Measurements from ENCODE around the gene DISC1. TPM values are rescaled to one million over a fixed set of nuclear protein-coding genes. Genes with fewer than 3 reads are reported as not detected.

The DISC1 gene
- total RNA-seq, 1 experiment from 2014 or later, result 1.8 TPM

DNA sequence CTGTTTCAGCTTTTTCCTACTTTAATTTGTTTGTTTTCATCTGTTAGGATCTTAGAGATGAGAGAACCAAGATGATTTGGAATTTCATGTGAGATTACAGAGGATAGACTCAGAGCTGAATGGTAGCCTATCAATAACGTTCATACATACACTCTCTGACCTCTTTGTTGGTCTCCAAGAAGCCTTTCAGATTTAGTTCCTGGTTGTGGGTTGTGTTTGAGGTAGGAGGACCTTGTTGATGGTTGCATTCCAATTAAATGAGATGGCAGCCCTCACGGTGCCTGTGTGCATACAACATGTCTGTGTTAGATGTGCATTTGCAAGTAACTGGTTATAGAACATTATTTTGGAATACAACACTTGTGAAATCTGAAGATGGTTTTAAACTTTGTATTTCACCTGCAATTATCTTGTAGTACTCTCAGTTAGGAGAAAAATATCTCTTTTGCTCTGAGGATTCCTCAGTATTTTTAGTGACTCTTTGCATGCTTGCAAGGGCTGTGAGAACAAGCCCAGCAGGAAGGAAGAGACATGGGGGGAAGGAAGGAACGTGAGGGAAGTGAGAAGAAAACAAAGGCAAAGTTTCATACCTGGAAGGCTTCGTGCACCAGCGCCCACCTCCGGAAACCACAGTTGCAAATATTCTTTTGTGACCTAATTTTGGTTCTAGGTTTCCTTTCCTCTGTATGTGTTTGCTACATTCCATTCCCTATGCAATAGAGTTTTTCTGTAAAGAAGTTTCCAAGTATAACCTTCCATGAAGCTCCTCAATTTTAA is 291.8 kb downstream of the DISC1 start:
- peaks cover 10% of the 10 kb centered on the region for H3K4me1 ChIP-seq (ENCODE audit: insufficient read depth, low read length, poor library complexity, severe bottlenecking)
- intact Hi-C loops (cut with micrococcal nuclease; ENCODE audit: unreplicated experiment), result no loop called here
- CTCF ChIA-PET, result no interaction called here
- H3K36me3 ChIP-seq (ENCODE audit: insufficient read depth, low read length, poor library complexity, severe bottlenecking), result no peaks in the 10 kb centered on the region
- no TSS peak for BruUV-seq (replicated peaks)
- H3K4me3 ChIP-seq (ENCODE audit: low read depth, low read length, poor library complexity, severe bottlenecking), result no peak overlapping the region
- DNase-seq (ENCODE audit: low spot score), result no peak
- TF ChIP-seq, protein P1, sequence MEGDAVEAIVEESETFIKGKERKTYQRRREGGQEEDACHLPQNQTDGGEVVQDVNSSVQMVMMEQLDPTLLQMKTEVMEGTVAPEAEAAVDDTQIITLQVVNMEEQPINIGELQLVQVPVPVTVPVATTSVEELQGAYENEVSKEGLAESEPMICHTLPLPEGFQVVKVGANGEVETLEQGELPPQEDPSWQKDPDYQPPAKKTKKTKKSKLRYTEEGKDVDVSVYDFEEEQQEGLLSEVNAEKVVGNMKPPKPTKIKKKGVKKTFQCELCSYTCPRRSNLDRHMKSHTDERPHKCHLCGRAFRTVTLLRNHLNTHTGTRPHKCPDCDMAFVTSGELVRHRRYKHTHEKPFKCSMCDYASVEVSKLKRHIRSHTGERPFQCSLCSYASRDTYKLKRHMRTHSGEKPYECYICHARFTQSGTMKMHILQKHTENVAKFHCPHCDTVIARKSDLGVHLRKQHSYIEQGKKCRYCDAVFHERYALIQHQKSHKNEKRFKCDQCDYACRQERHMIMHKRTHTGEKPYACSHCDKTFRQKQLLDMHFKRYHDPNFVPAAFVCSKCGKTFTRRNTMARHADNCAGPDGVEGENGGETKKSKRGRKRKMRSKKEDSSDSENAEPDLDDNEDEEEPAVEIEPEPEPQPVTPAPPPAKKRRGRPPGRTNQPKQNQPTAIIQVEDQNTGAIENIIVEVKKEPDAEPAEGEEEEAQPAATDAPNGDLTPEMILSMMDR (conservative IDR thresholded peaks at IDR 0.05; ENCODE audit: low read depth, low read length), result no peak
- TF ChIP-seq EZH2 (IDR thresholded peaks at IDR 0.05; ENCODE audit: borderline replicate concordance, low read depth, low read length, poor library complexity, severe bottlenecking), result no peak
- POLR2A ChIA-PET (ENCODE audit: low non-redundant PET), result no interaction called here
- no peak overlapping the region for H3K27ac ChIP-seq (ENCODE audit: low read depth, low read length, poor library complexity, severe bottlenecking)
- H3K27me3 ChIP-seq (replicated peaks; ENCODE audit: insufficient read depth, low read depth, low read length, poor library complexity), result no peaks in the 10 kb centered on the region
- H3K9me3 ChIP-seq (ENCODE audit: low read depth, low read length, poor library complexity, severe bottlenecking), result no peaks in the 10 kb centered on the region

DNA sequence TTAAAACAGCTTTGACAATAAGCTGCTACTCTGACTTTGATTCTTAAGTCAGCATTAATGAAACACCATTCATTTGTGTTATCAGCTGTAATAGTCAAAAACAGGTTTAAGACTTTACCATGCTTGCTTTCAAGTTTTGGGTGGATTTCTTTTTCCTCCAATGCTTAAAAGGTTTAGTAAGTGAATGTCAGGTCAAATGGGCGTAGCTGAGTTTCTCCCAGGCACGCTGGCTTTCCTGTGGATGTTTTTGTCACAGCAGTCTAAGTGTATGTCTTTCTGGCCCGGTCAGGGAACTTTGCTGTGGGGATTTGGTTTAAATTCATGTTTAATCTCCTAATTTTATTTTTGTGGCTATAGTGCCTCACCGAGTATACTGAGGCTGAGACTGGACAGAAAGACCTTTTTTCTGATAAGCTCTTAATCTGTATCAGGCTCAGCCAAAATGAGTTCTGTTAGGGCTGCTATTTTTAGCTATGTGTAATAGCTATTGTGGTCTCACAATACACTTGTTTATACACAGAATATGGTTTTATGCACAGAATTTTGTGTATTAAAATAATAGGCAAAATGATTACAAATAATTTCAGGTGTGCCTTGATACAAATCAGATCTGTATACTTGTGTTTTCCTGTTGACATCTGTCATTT is 292.8 kb downstream of the DISC1 start:
- Histone ChIP-seq H3K4me3 (ENCODE audit: low read depth, low read length, poor library complexity, severe bottlenecking) (no peak overlapping the region), H3K9me3 (ENCODE audit: low read depth, low read length, poor library complexity, severe bottlenecking) (no peaks in the 10 kb centered on the region), H3K27me3 (replicated peaks; ENCODE audit: insufficient read depth, low read depth, low read length, poor library complexity) (no peaks in the 10 kb centered on the region), H3K36me3 (ENCODE audit: insufficient read depth, low read length, poor library complexity, severe bottlenecking) (no peaks in the 10 kb centered on the region), H3K4me1 (ENCODE audit: insufficient read depth, low read length, poor library complexity, severe bottlenecking) (peaks cover 10% of the 10 kb centered on the region), H3K27ac (ENCODE audit: low read depth, low read length, poor library complexity, severe bottlenecking) (no peak overlapping the region)
- no peak for DNase-seq (ENCODE audit: low spot score)
- intact Hi-C loops (cut with micrococcal nuclease; ENCODE audit: unreplicated experiment), result no loop called here
- TF ChIP-seq, protein P1 (conservative IDR thresholded peaks at IDR 0.05; ENCODE audit: low read depth, low read length), result no peak
- TF ChIP-seq EZH2 (IDR thresholded peaks at IDR 0.05; ENCODE audit: borderline replicate concordance, low read depth, low read length, poor library complexity, severe bottlenecking), result no peak
- ChIA-PET CTCF (no interaction called here), POLR2A (ENCODE audit: low non-redundant PET) (no interaction called here)
- no TSS peak for BruUV-seq (replicated peaks)

DNA sequence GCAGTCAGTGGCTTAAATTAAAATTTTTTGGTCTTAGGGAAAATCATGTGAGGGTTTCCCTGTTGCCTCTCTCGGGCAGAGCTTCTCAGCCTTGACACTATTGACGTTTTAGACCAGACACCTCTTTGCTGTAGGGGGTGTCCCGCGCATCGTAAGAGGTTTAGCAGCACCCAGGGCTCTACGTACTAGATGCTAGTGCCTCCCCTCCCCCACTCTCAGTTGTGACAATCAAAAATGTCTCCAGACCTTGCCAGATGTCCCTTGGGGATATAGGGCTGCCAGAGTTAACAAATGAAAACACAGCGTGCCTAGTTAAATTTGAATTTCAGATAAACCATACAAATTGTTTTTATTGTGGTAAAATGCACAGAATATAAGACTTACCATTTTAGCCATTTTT is 293.3 kb downstream of the DISC1 start:
- H3K4me3 ChIP-seq (ENCODE audit: low read depth, low read length, poor library complexity, severe bottlenecking), result no peak overlapping the region
- no TSS peak for BruUV-seq (replicated peaks)

More for the DNA sequence above, 293.3 kb downstream of the DISC1 start:
- peaks cover 10% of the 10 kb centered on the region for H3K4me1 ChIP-seq (ENCODE audit: insufficient read depth, low read length, poor library complexity, severe bottlenecking)
- ChIA-PET CTCF (no interaction called here), POLR2A (ENCODE audit: low non-redundant PET) (no interaction called here)
- H3K9me3 ChIP-seq (ENCODE audit: low read depth, low read length, poor library complexity, severe bottlenecking), result no peaks in the 10 kb centered on the region
- no peak overlapping the region for H3K27ac ChIP-seq (ENCODE audit: low read depth, low read length, poor library complexity, severe bottlenecking)
- intact Hi-C loops (cut with micrococcal nuclease; ENCODE audit: unreplicated experiment), result no loop called here
- H3K36me3 ChIP-seq (ENCODE audit: insufficient read depth, low read length, poor library complexity, severe bottlenecking), result no peaks in the 10 kb centered on the region
- peak; percentile 54 for DNase-seq (ENCODE audit: low spot score)
- no peak for TF ChIP-seq EZH2 (IDR thresholded peaks at IDR 0.05; ENCODE audit: borderline replicate concordance, low read depth, low read length, poor library complexity, severe bottlenecking)
- TF ChIP-seq, protein P1 (conservative IDR thresholded peaks at IDR 0.05; ENCODE audit: low read depth, low read length), result no peak
- no peaks in the 10 kb centered on the region for H3K27me3 ChIP-seq (replicated peaks; ENCODE audit: insufficient read depth, low read depth, low read length, poor library complexity)
